Hepatocyte (in vitro differentiated cells): Measurements from ENCODE around the gene EGF. TPM values are rescaled to one million over a fixed set of nuclear protein-coding genes. Genes with fewer than 3 reads are reported as not detected.

ENCODE experiments used
- DNase-seq: peaks from one replicate; pipeline ENCODE4 v3.0.0-alpha.2; 2016; ENCODE audit warnings: low spot score
- H2AFZ ChIP-seq: fragments of 200-600 bp; sonication (generic); 2 replicates; pipeline ENCODE4 v1.6.0; 2016; ENCODE audit warnings: antibody characterized with exemption, mild to moderate bottlenecking
- H3K27ac ChIP-seq: fragments of 200-600 bp; sonication (generic); 2 replicates; pipeline ENCODE4 v1.5.1; 2016; ENCODE audit warnings: mild to moderate bottlenecking
- H3K27me3 ChIP-seq: fragments of 200-600 bp; sonication (generic); 2 replicates; pipeline ENCODE4 v1.6.1; 2016
- H3K36me3 ChIP-seq: fragments of 200-600 bp; sonication (generic); replicated peaks from 2 replicates; pipeline ENCODE4 v1.5.1; 2016; ENCODE audit warnings: low read depth; ENCODE audit not compliant: insufficient read depth
- H3K4me1 ChIP-seq: fragments of 200-600 bp; sonication (generic); 2 replicates; pipeline ENCODE4 v1.5.1; 2016; ENCODE audit warnings: mild to moderate bottlenecking, moderate library complexity; ENCODE audit not compliant: insufficient read depth
- H3K4me2 ChIP-seq: fragments of 200-600 bp; sonication (generic); 2 replicates; pipeline ENCODE4 v1.6.0; 2016
- H3K4me3 ChIP-seq: fragments of 200-600 bp; sonication (generic); 2 replicates; pipeline ENCODE4 v1.5.1; 2016; ENCODE audit warnings: mild to moderate bottlenecking
- H3K79me2 ChIP-seq: fragments of 200-600 bp; sonication (generic); 2 replicates; pipeline ENCODE4 v1.6.0; 2017; ENCODE audit warnings: mild to moderate bottlenecking
- H3K9me2 ChIP-seq: fragments of 200-600 bp; sonication (generic); replicated peaks from 2 replicates; pipeline ENCODE4 v1.6.0; 2017; ENCODE audit warnings: mild to moderate bottlenecking; ENCODE audit not compliant: insufficient read depth
- H3K9me3 ChIP-seq: fragments of 200-600 bp; sonication (generic); 2 replicates; pipeline ENCODE4 v1.5.1; 2016; ENCODE audit warnings: low read depth, mild to moderate bottlenecking
- H4K20me1 ChIP-seq: fragments of 200-600 bp; sonication (generic); 2 replicates; pipeline ENCODE4 v1.6.0; 2016; ENCODE audit warnings: mild to moderate bottlenecking; ENCODE audit not compliant: insufficient read depth, poor library complexity, severe bottlenecking
- CTCF ChIP-seq: fragments of 200-600 bp; sonication (generic); IDR thresholded peaks from 2 replicates; pipeline ENCODE4 v1.5.1; 2016; ENCODE audit warnings: antibody characterized with exemption, mild to moderate bottlenecking; ENCODE audit not compliant: poor library complexity
- EZH2 ChIP-seq: fragments of 200-600 bp; sonication (generic); IDR thresholded peaks from 2 replicates; pipeline ENCODE4 v1.6.1; 2016; ENCODE audit warnings: antibody characterized with exemption, mild to moderate bottlenecking, borderline replicate concordance
- EZH2phosphoT487 ChIP-seq: fragments of 200-600 bp; sonication (generic); IDR thresholded peaks from one replicate; pipeline ENCODE4 v1.6.1; 2018; ENCODE audit warnings: antibody characterized with exemption, mild to moderate bottlenecking, low read depth, moderate library complexity; ENCODE audit not compliant: unreplicated experiment, severe bottlenecking
- WGBS: methylation state at CpG from one replicate; pipeline ENCODE4 v1.1.6; 2016; ENCODE audit warnings: low lambda C conversion rate; ENCODE audit errors: missing lambda C conversion rate; 5-methylcytosine and 5-hydroxymethylcytosine counted together
- polyA plus RNA-seq: library from polyadenylated mRNA; unstranded; fragments of >200 nt; fragmentation: Nextera tagmentation; extraction: Ambion mirVana; gene quantifications from 2 replicates; pipeline ENCODE4 v1.2.1, GENCODE V29; 2016
- total RNA-seq: library from RNA; depleted of rRNA; stranded (reverse); fragments of >200 nt; gene quantifications from 2 replicates; pipeline ENCODE4 v1.2.3, GENCODE V29; 2014

The EGF gene
- total and polyA plus RNA-seq, 2 experiments from 2014 or later = 5.0 to 18.0 TPM

GRCh38 chr4:109878355-109878754, 34.3 kb upstream of the EGF start:
- no peaks in the 10 kb centered on the region for H3K4me1 ChIP-seq
- H3K9me3 ChIP-seq = no peaks in the 10 kb centered on the region
- no peaks in the 10 kb centered on the region for H3K79me2 ChIP-seq
- no peak overlapping the region for H2AFZ ChIP-seq
- DNase-seq = no peak
- 91% methylated on average over 2 of the region's 2 CpGs for WGBS
- H3K9me2 ChIP-seq = no peaks in the 10 kb centered on the region
- H3K4me2 ChIP-seq = no peak overlapping the region
- no peaks in the 10 kb centered on the region for H4K20me1 ChIP-seq
- TF ChIP-seq EZH2phosphoT487 (no peak), CTCF (no peak), EZH2 (no peak)
- no peaks in the 10 kb centered on the region for H3K36me3 ChIP-seq
- H3K4me3 ChIP-seq = no peak overlapping the region
- H3K27ac ChIP-seq = no peak overlapping the region
- no peaks in the 10 kb centered on the region for H3K27me3 ChIP-seq

GRCh38 chr4:109879081-109879480, 33.6 kb upstream of the EGF start:
- WGBS = 88% methylated on average over 12 of the region's 12 CpGs
- DNase-seq = no peak
- no peak overlapping the region for H2AFZ ChIP-seq
- TF ChIP-seq CTCF (no peak), EZH2 (no peak), EZH2phosphoT487 (no peak)
- H3K9me2 ChIP-seq = no peaks in the 10 kb centered on the region
- H3K36me3 ChIP-seq = no peaks in the 10 kb centered on the region
- no peaks in the 10 kb centered on the region for H3K9me3 ChIP-seq
- no peaks in the 10 kb centered on the region for H3K4me1 ChIP-seq
- no peaks in the 10 kb centered on the region for H3K27me3 ChIP-seq
- H3K79me2 ChIP-seq = no peaks in the 10 kb centered on the region
- no peak overlapping the region for H3K4me3 ChIP-seq
- no peak overlapping the region for H3K4me2 ChIP-seq
- no peak overlapping the region for H3K27ac ChIP-seq
- H4K20me1 ChIP-seq = no peaks in the 10 kb centered on the region

GRCh38 chr4:109879636-109880314, 32.9 kb upstream of the EGF start:
- H3K79me2 ChIP-seq = no peaks in the 10 kb centered on the region
- no peak overlapping the region for H3K27ac ChIP-seq
- TF ChIP-seq EZH2 (no peak), CTCF (no peak), EZH2phosphoT487 (no peak)
- H3K4me3 ChIP-seq = no peak overlapping the region
- no peaks in the 10 kb centered on the region for H3K36me3 ChIP-seq
- no peaks in the 10 kb centered on the region for H3K4me1 ChIP-seq
- no peak overlapping the region for H3K4me2 ChIP-seq
- H4K20me1 ChIP-seq = no peaks in the 10 kb centered on the region
- no peaks in the 10 kb centered on the region for H3K9me3 ChIP-seq
- H2AFZ ChIP-seq = no peak overlapping the region
- H3K9me2 ChIP-seq = no peaks in the 10 kb centered on the region
- 79% methylated on average over 7 of the region's 7 CpGs for WGBS
- H3K27me3 ChIP-seq = no peaks in the 10 kb centered on the region
- no peak for DNase-seq
